Sigmoid colon (tissue), 7 donors: ENCODE measurements around the gene MICAL1. TPM values are rescaled to one million over a fixed set of nuclear protein-coding genes. Genes with fewer than 3 reads are reported as not detected.
"Not testable (repeated sequence)": the region's sequence is repeated elsewhere in the genome, so short reads cannot be mapped to it uniquely, and the experiment has no call there.

Source experiments
- DNase-seq: peaks from one replicate; pipeline ENCODE4 v3.0.0-alpha.2; 2019
- H3K27ac ChIP-seq, 4 donors: fragments of 200-600 bp; sonication (generic); one replicate each; pipeline ENCODE4 v1.5.1; 2016 to 2019; ENCODE audit warnings: mild to moderate bottlenecking in 1 of 4
- H3K27me3 ChIP-seq, 3 donors: fragments of 200-600 bp; sonication (generic); one replicate each; pipeline ENCODE4 v1.5.1; 2019; ENCODE audit warnings: mild to moderate bottlenecking in 1 of 3
- H3K36me3 ChIP-seq, 4 donors: fragments of 200-600 bp; sonication (generic); one replicate each; pipeline ENCODE4 v1.5.1; 2016 to 2019
- H3K4me1 ChIP-seq, 4 donors: fragments of 200-600 bp; sonication (generic); one replicate each; pipeline ENCODE4 v1.5.1; 2017 to 2019
- H3K4me3 ChIP-seq, 4 donors: fragments of 200-600 bp; sonication (generic); one replicate each; pipeline ENCODE4 v1.5.1; 2017 to 2019; ENCODE audit warnings: mild to moderate bottlenecking in 2 of 4, moderate library complexity in 1 of 4
- H3K9me3 ChIP-seq, 4 donors: fragments of 200-600 bp in 3 of 4; sonication (generic) in 3 of 4; one replicate each; pipeline versions ENCODE4 v1.5.1 to v1.6.1; 2013 to 2019
- EP300 ChIP-seq, 4 donors: sonication (generic); formaldehyde crosslinking; IDR thresholded peaks; one replicate each; pipeline ENCODE4 v1.6.1; 2017; ENCODE audit warnings: antibody characterized with exemption in 4 of 4
- POLR2A ChIP-seq, 2 donors: fragments of 450-650 bp; IDR thresholded peaks; one replicate each; pipeline ENCODE4 v1.6.1; 2016; ENCODE audit warnings: antibody characterized with exemption in 2 of 2, mild to moderate bottlenecking in 2 of 2, moderate library complexity in 2 of 2
- POLR2AphosphoS5 ChIP-seq, 4 donors: sonication (generic); formaldehyde crosslinking; IDR thresholded peaks; one replicate each; pipeline ENCODE4 v1.6.1; 2017; ENCODE audit warnings: antibody characterized with exemption in 4 of 4
- WGBS, 2 donors: extraction: QIAGEN DNeasy Blood & Tissue Kit; methylation state at CpG; one replicate each; pipeline ENCODE4 v1.1.7; 2013; 5-methylcytosine and 5-hydroxymethylcytosine counted together
- intact Hi-C: fragments of 100-400 bp; cut with DNase I; formaldehyde crosslinking; loops from one replicate; pipeline ENCODE4 v1.15.1; 2023
- polyA plus RNA-seq, 3 donors: library from polyadenylated mRNA; stranded (reverse); fragments of 200-250 nt; gene quantifications; one replicate each; pipeline ENCODE4 v1.2.3, GENCODE V29; 2013
- total RNA-seq, 4 donors: library from RNA; depleted of rRNA; stranded (reverse); fragments of >200 nt; gene quantifications; one replicate each; pipeline ENCODE4 v1.1.0, GENCODE V29; 2016
- TF ChIP-seq, protein P1 (sequence below), 4 experiments: fragments of 450-650 bp in 3 of 4; fragments of 200-600 bp in 1 of 4; IDR thresholded peaks; one replicate each; pipeline ENCODE4 v1.5.1; 2016 to 2019; ENCODE audit warnings: antibody characterized with exemption in 4 of 4, mild to moderate bottlenecking in 3 of 4, moderate library complexity in 2 of 4
- donor health status: healthy with polysubstance abuse.
- donor health status: Bipolar disorder and iron deficiency.
- donor health status: healthy.

Gene MICAL1
- total and polyA plus RNA-seq, 7 donors: 7.8 to 71.3 (median 14.8) TPM

DNA sequence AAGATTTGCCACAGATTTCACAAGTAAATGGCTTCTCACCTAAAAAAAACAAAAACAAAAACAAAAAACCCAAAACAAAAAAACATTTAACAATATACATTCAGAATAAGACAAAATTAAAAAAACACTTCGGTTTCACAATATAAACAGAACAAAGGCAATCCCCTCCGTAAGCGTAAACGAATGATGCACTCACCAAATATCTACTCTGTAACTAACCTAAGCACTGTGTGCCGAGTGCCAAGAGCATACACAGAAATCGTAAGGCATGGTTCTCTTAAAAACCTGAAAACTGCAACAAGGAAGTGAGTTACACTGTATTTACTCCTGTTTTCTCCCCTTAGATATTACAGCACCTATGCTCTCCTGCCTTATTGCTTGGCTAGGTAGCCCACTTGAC lies 12.1 kb upstream of the MICAL1 start:
- Histone ChIP-seq H3K9me3 (no peaks in the 10 kb centered on the region), H3K27me3 (no peaks in the 10 kb centered on the region), H3K36me3 (peaks cover 6 to 93% (median 34%) of the 10 kb centered on the region in 4 donors), H3K27ac (no peak overlapping the region), H3K4me3 (no peak overlapping the region), H3K4me1 (no peaks in the 10 kb centered on the region)
- no peak for DNase-seq
- 79 to 85% methylated on average over 6 of the region's 6 CpGs for WGBS, 2 donors
- TF ChIP-seq POLR2AphosphoS5 (IDR thresholded peaks at IDR 0.05) (no peak), EP300 (IDR thresholded peaks at IDR 0.05) (no peak), POLR2A (IDR thresholded peaks at IDR 0.05) (no peak)
- TF ChIP-seq, protein P1, sequence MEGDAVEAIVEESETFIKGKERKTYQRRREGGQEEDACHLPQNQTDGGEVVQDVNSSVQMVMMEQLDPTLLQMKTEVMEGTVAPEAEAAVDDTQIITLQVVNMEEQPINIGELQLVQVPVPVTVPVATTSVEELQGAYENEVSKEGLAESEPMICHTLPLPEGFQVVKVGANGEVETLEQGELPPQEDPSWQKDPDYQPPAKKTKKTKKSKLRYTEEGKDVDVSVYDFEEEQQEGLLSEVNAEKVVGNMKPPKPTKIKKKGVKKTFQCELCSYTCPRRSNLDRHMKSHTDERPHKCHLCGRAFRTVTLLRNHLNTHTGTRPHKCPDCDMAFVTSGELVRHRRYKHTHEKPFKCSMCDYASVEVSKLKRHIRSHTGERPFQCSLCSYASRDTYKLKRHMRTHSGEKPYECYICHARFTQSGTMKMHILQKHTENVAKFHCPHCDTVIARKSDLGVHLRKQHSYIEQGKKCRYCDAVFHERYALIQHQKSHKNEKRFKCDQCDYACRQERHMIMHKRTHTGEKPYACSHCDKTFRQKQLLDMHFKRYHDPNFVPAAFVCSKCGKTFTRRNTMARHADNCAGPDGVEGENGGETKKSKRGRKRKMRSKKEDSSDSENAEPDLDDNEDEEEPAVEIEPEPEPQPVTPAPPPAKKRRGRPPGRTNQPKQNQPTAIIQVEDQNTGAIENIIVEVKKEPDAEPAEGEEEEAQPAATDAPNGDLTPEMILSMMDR (IDR thresholded peaks at IDR 0.05): no peak
- intact Hi-C loops: no loop called here

DNA sequence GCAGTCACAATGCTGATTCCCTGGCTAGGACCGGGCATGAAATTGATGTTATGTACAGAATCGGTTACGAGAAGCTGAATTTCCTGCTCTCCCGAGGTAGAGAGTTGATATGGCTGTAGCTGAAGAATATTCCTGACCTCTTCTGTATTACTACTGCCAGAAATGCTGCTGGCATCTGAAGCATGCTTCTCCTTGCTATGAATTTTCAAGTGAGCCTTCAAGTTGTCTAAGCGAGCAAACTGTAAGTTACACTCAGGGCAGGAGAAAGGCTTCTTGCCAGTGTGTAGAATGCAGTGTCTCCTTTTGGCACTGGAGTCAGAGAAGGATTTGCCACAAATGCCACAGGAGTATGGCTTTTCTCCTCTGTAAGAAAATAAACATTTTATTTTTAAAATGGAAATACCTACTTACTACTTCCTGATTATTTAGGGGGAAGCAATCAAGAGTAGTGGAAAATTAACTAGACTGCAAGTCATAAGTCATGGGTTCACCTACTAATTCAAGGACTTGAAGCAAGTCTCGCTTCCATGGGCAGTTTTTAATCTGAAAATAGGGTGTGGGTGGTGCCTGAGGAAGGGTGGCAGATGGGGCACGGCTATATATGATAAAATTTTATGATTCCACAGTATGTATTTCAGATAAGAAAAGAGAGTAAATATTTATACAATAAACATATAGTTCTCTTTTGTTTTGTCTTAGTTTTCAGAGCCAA lies 10.8 kb upstream of the MICAL1 start:
- Histone ChIP-seq H3K4me3 (no peak overlapping the region), H3K9me3 (no peaks in the 10 kb centered on the region), H3K4me1 (no peaks in the 10 kb centered on the region), H3K36me3 (peaks cover 6 to 93% (median 28%) of the 10 kb centered on the region in 4 donors), H3K27me3 (no peaks in the 10 kb centered on the region), H3K27ac (no peak overlapping the region)
- DNase-seq: no peak
- intact Hi-C loops: no loop called here
- TF ChIP-seq POLR2AphosphoS5 (IDR thresholded peaks at IDR 0.05): no peak
- 56 to 78% methylated on average over 7 of the region's 7 CpGs for WGBS, 2 donors

DNA sequence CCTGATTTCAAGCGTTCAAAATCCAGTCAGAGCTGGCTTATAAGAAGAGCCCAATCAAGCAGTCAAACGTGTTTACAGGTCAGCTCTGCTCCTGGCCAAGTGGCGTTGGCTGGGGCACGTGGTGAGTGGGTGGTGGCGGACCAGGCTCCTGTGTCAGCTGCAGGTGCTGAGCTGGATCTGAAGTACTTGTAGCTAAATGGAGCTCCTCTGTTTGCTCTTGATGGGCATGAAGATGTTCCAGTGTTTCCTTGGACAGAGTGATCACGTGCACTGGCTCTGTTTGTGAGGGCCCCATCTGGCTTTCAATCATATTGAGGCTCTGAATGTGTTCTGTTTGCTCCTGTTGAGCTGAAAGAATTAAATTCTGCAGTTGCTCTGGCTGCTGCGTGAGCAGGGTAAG lies 10.2 kb upstream of the MICAL1 start:
- Histone ChIP-seq H3K9me3 (no peaks in the 10 kb centered on the region), H3K4me1 (no peaks in the 10 kb centered on the region), H3K36me3 (peaks cover 6 to 93% (median 22%) of the 10 kb centered on the region in 4 donors), H3K4me3 (no peak overlapping the region), H3K27ac (no peak overlapping the region), H3K27me3 (no peaks in the 10 kb centered on the region)
- intact Hi-C loops: no loop called here
- TF ChIP-seq, protein P1 (IDR thresholded peaks at IDR 0.05): no peak
- TF ChIP-seq POLR2A (IDR thresholded peaks at IDR 0.05) (no peak), POLR2AphosphoS5 (IDR thresholded peaks at IDR 0.05) (no peak), EP300 (IDR thresholded peaks at IDR 0.05) (no peak)
- DNase-seq: no peak
- 73 to 88% methylated on average over 7 of the region's 7 CpGs for WGBS, 2 donors

DNA sequence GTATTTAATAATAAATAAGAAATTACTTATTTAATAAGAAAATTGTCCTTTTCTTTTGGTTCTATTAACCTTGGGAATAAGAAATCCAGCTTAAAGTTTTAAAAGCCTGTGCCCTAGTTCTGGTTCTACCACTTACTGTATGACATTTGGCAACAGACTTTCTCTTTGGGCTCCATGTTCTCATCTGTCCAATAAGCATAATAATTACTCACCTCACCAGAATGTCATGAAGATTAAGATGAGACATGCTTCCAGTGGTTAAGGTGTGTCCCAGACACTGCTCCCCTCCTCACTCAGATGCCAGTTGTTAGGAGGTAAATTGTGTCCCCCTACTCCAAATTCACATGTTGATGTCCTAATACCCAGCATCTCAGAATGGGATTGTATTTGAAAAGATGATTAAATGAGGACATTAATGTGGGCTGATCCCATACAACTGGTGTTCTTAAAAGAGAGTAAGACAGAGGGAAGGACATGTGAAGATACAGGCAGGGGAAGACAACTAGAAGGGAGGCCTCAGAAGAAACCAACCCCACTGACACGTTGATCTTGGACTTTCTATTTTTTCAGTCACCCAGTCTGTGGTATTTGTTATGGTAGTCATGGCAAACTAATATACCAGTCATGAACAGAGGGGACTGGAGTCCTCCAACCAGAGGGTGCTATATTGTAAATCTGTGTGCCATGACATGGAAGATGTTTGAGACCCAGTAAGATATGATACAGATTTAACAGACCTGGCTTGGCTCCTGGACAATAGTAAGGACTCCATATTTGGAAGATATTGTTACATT lies 6.4 kb upstream of the MICAL1 start:
- no peak for DNase-seq
- Histone ChIP-seq H3K4me3 (no peak overlapping the region), H3K27me3 (no peaks in the 10 kb centered on the region), H3K27ac (no peak overlapping the region), H3K36me3 (peaks cover 6 to 57% (median 15%) of the 10 kb centered on the region in 4 donors), H3K4me1 (peaks cover 0 to under 1% (median 0%) of the 10 kb centered on the region in 4 donors), H3K9me3 (no peaks in the 10 kb centered on the region)
- no peak for TF ChIP-seq POLR2A (IDR thresholded peaks at IDR 0.05)
- no peak for TF ChIP-seq EP300 (IDR thresholded peaks at IDR 0.05)
- TF ChIP-seq POLR2AphosphoS5 (IDR thresholded peaks at IDR 0.05): no peak
- TF ChIP-seq, protein P1 (IDR thresholded peaks at IDR 0.05): no peak
- intact Hi-C loops: no loop called here
- 80 to 82% methylated on average over 1 of the region's 1 CpG for WGBS, 2 donors

DNA sequence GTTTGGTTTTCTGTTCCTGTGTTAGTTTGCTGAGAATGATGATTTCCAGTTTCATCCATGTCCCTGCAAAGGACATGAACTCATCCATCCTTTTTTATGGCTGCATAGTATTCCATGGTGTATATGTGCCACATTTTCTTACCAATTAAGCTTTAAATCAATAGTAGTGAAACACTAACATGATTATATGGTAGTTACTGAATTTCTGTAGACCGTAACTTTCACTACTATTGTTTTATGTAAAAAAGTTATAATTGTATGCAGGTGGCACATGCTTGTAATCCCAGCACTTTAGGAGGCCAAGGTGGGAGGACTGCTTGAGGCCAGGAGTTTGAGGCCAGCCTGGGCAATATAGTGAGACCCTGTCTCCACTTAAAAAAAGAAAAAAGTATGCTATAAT lies 5.6 kb upstream of the MICAL1 start:
- WGBS, 2 donors: 97 to 99% methylated on average over 1 of the region's 1 CpG
- DNase-seq, intact Hi-C loops, H3K27me3 ChIP-seq, H3K4me3 ChIP-seq, H3K4me1 ChIP-seq, H3K27ac ChIP-seq, H3K9me3 ChIP-seq: not testable (repeated sequence)
- peaks cover 6 to 50% (median 12%) of the 10 kb centered on the region in 4 donors for H3K36me3 ChIP-seq
